Ovary (tissue), 9 donors: ENCODE data around the gene SESN1. TPM values are rescaled to one million over a fixed set of nuclear protein-coding genes. Genes with fewer than 3 reads are reported as not detected.

Source experiments
- DNase-seq, 5 donors: peaks; one replicate each; pipeline ENCODE4 v3.0.0-alpha.2; 2019 to 2020
- H3K27ac ChIP-seq, 2 donors: fragments of 200-600 bp; one replicate each; pipeline versions ENCODE4 v1.5.1 to v1.8.0; 2019 to 2022
- H3K27me3 ChIP-seq: fragments of 200-600 bp; one replicate; pipeline ENCODE4 v1.8.0; 2022
- H3K36me3 ChIP-seq: fragments of 200-600 bp; sonication (generic); one replicate; pipeline ENCODE4 v1.5.1; 2019
- H3K4me1 ChIP-seq: one replicate; pipeline ENCODE4 v1.8.1; 2013; ENCODE audit warnings: mild to moderate bottlenecking, moderate library complexity; ENCODE audit not compliant: insufficient read depth
- H3K4me3 ChIP-seq: fragments of 200-600 bp; sonication (generic); one replicate; pipeline ENCODE4 v1.5.1; 2017
- H3K9me3 ChIP-seq, 2 donors: fragments of 200-600 bp in 1 of 2; sonication (generic) in 1 of 2; one replicate each; pipeline versions ENCODE4 v1.5.1 to v1.8.1; 2013 to 2019; ENCODE audit warnings: mild to moderate bottlenecking in 1 of 2, moderate library complexity in 1 of 2
- CTCF ChIP-seq, 3 donors: fragments of 450-650 bp in 2 of 3; fragments of 200-600 bp in 1 of 3; IDR thresholded peaks; one replicate each; pipeline versions ENCODE4 v1.5.1 to v1.8.0; 2016 to 2022; ENCODE audit warnings: antibody characterized with exemption in 3 of 3, mild to moderate bottlenecking in 1 of 3
- EP300 ChIP-seq: sonication (generic); formaldehyde crosslinking; IDR thresholded peaks from one replicate; pipeline ENCODE4 v1.6.1; 2017; ENCODE audit warnings: antibody characterized with exemption
- POLR2A ChIP-seq: fragments of 450-650 bp; IDR thresholded peaks from one replicate; pipeline ENCODE4 v1.6.1; 2017; ENCODE audit warnings: antibody characterized with exemption, mild to moderate bottlenecking, moderate library complexity
- WGBS, 3 donors: extraction: QIAGEN DNeasy Blood & Tissue Kit in 1 of 3; methylation state at CpG; one replicate each; pipeline versions ENCODE4 v1.1.5 to v1.1.7; 2013 to 2017; 5-methylcytosine and 5-hydroxymethylcytosine counted together
- intact Hi-C, 4 donors: fragments of 100-400 bp; cut with DNase I; formaldehyde crosslinking; loops; one replicate each; pipeline versions ENCODE4 v1.11.0 to v1.15.1; 2022 to 2023
- polyA plus RNA-seq, 2 donors: library from polyadenylated mRNA; stranded (reverse); fragments of 200-250 nt in 1 of 2; fragments of 350-450 nt in 1 of 2; fragmentation: Illumina TruSeq in 1 of 2; extraction: RNeasy Lipid Tissue Mini Kit (QIAGEN cat#74804) in 1 of 2; gene quantifications; one replicate each; pipeline ENCODE4 v1.2.3, GENCODE V29; 2013 to 2014
- total RNA-seq, 7 donors: library from RNA; depleted of rRNA in 2 of 7; stranded (reverse); fragments of >200 nt in 2 of 7; fragmentation: NEBNext Ultra II Directional in 3 of 7; extraction: Animal tissue kit (Norgen Biotek cat#: 25700) in 3 of 7; gene quantifications; one replicate each; pipeline versions ENCODE4 v1.1.0 to v1.2.4, GENCODE V29; 2016 to 2023
- donor health status: DM: no; HTN: no; CAD: no; lungs with moderate emphysema.
- donor health status: DM: no; HTN: no; CAD: no.
- donor health status: Bipolar disorder and iron deficiency.
- donor health status: DM: yes; HTN: yes; CAD: no.
- donor health status: DM: no; HTN: no; CAD: no.
- donor health status: DM: yes; HTN: yes; CAD: no.

Gene SESN1
- total and polyA plus RNA-seq, 9 donors = 36.5 to 97.2 (median 65.4) TPM

GRCh38 chr6:109033655-109034054, 61.0 kb downstream of the SESN1 start:
- Histone ChIP-seq H3K27ac (no peak overlapping the region), H3K4me3 (no peak overlapping the region), H3K9me3 (no peaks in the 10 kb centered on the region), H3K27me3 (no peaks in the 10 kb centered on the region), H3K4me1 (peaks cover 2% of the 10 kb centered on the region), H3K36me3 (no peaks in the 10 kb centered on the region)
- WGBS, 3 donors = 86 to 92% (median 89%) methylated on average over 2 of the region's 2 CpGs
- no peak for DNase-seq
- no peak for TF ChIP-seq EP300
- no peak for TF ChIP-seq POLR2A
- no peak for TF ChIP-seq CTCF (IDR thresholded peaks at IDR 0.05)
- intact Hi-C loops = no loop called here

- Histone ChIP-seq H3K4me3 (no peak overlapping the region), H3K27me3 (no peaks in the 10 kb centered on the region), H3K27ac (no peak overlapping the region), H3K9me3 (no peaks in the 10 kb centered on the region), H3K36me3 (no peaks in the 10 kb centered on the region), H3K4me1 (peaks cover 2% of the 10 kb centered on the region)
- intact Hi-C loops = no loop called here
- no peak for DNase-seq
- no peak for TF ChIP-seq CTCF (IDR thresholded peaks at IDR 0.05)
- no peak for TF ChIP-seq EP300
- no peak for TF ChIP-seq POLR2A
- WGBS, 3 donors = 59 to 90% (median 80%) methylated on average over 1 of the region's 1 CpG
These were observed 63.2 kb downstream of the SESN1 start for GRCh38 chr6:109031416-109031815.

- TF ChIP-seq EP300 (no peak), POLR2A (no peak), CTCF (IDR thresholded peaks at IDR 0.05) (no peak)
- Histone ChIP-seq H3K4me1 (peaks cover 2% of the 10 kb centered on the region), H3K4me3 (no peak overlapping the region), H3K9me3 (no peaks in the 10 kb centered on the region), H3K27me3 (no peaks in the 10 kb centered on the region), H3K36me3 (no peaks in the 10 kb centered on the region), H3K27ac (no peak overlapping the region)
- intact Hi-C loops = no loop called here
- no peak for DNase-seq
- 97 to 100% (median 98%) methylated on average over 1 of the region's 1 CpG for WGBS, 3 donors
These were observed 65.3 kb downstream of the SESN1 start for GRCh38 chr6:109029313-109029712.

- 85 to 95% (median 94%) methylated on average over 3 of the region's 3 CpGs for WGBS, 3 donors
- TF ChIP-seq POLR2A (no peak), EP300 (no peak), CTCF (IDR thresholded peaks at IDR 0.05) (no peak)
These were observed 66.2 kb downstream of the SESN1 start for GRCh38 chr6:109028439-109028838.

GRCh38 chr6:109027964-109028363, 66.7 kb downstream of the SESN1 start:
- H3K4me3 ChIP-seq = no peak overlapping the region
- TF ChIP-seq CTCF (IDR thresholded peaks at IDR 0.05) (no peak), EP300 (no peak), POLR2A (no peak)
- H3K36me3 ChIP-seq = no peaks in the 10 kb centered on the region
- H3K4me1 ChIP-seq = no peaks in the 10 kb centered on the region
- intact Hi-C loops = no loop called here
- DNase-seq = no peak
- H3K27ac ChIP-seq = no peak overlapping the region
- no peaks in the 10 kb centered on the region for H3K27me3 ChIP-seq
- no peaks in the 10 kb centered on the region for H3K9me3 ChIP-seq

More at GRCh38 chr6:109028439-109028838, 66.2 kb downstream of the SESN1 start:
- Histone ChIP-seq H3K4me1 (no peaks in the 10 kb centered on the region), H3K9me3 (no peaks in the 10 kb centered on the region), H3K36me3 (no peaks in the 10 kb centered on the region), H3K4me3 (no peak overlapping the region), H3K27ac (no peak overlapping the region), H3K27me3 (no peaks in the 10 kb centered on the region)
- intact Hi-C loops = no loop called here
- DNase-seq = no peak
